ENCODE measurements around the gene PROX2. TPM values are rescaled to one million over a fixed set of nuclear protein-coding genes. Genes with fewer than 3 reads are reported as not detected.

The PROX2 gene
- total and polyA plus RNA-seq, 10 donors, result 0.06 to 0.43 (median 0.25) TPM; not detected in 6

DNA sequence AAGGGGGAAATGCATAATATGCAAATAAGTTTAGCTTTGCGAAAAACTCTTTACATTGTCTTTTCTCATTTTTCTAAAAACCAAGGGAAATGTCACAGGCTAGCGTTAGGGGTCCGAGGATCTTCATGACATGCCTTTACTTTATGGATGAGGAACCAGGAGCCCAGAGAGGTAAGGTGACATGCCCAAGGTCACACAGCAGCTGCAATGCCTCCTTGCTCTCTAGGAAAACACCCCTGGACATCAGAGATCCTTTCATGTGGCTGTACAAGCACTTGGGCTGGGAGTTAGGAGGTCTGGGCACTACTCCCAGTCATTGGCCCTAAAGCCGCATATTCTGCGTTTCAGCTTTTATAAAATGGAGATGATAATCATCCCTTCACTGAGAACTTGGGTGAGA is 741 bp downstream of the PROX2 start:
- no peak for DNase-seq
- Histone ChIP-seq H3K36me3 (no peaks in the 10 kb centered on the region), H3K27me3 (replicated peaks in 1 of 7) (no peaks in the 10 kb centered on the region), H3K27ac (no peak overlapping the region), H3K9me3 (no peaks in the 10 kb centered on the region), H3K4me3 (no peak overlapping the region), H3K4me1 (peaks cover 0 to 18% (median 15%) of the 10 kb centered on the region in 6 donors)
- intact Hi-C loops (cut with DNase I; ENCODE audit: low total_unique reads), result no loop called here
- 93 to 95% (median 95%) methylated on average over 5 of the region's 5 CpGs for WGBS, 5 donors
- TF ChIP-seq, protein P1, sequence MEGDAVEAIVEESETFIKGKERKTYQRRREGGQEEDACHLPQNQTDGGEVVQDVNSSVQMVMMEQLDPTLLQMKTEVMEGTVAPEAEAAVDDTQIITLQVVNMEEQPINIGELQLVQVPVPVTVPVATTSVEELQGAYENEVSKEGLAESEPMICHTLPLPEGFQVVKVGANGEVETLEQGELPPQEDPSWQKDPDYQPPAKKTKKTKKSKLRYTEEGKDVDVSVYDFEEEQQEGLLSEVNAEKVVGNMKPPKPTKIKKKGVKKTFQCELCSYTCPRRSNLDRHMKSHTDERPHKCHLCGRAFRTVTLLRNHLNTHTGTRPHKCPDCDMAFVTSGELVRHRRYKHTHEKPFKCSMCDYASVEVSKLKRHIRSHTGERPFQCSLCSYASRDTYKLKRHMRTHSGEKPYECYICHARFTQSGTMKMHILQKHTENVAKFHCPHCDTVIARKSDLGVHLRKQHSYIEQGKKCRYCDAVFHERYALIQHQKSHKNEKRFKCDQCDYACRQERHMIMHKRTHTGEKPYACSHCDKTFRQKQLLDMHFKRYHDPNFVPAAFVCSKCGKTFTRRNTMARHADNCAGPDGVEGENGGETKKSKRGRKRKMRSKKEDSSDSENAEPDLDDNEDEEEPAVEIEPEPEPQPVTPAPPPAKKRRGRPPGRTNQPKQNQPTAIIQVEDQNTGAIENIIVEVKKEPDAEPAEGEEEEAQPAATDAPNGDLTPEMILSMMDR (IDR thresholded peaks at IDR 0.05 in 8 of 11, conservative IDR thresholded peaks at IDR 0.05 in 3 of 11), result no peak
- TF ChIP-seq POLR2AphosphoS5 (IDR thresholded peaks at IDR 0.05), result no peak
- TF ChIP-seq POLR2A (IDR thresholded peaks at IDR 0.05), result no peak

DNA sequence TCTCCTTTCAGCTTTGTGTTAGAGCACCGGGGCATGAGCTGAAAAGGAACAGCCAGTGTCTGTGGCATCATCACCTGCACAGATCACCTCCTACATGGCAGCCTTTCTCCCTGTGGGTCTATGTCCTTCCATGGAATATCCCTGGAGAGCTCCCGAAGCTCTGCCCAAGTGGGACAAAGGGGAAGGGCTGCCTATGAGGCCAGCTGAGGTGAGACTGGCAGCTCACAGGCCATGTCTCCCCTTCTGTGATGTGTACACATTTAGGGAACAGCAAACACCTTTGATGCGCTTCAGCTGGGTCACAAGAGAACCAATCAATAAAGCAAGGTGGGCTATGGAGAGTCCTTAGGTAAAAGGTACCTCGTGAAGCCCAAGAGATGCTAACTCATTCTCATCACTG is 4.1 kb downstream of the PROX2 start:
- TF ChIP-seq POLR2A (IDR thresholded peaks at IDR 0.05) (no peak), POLR2AphosphoS5 (IDR thresholded peaks at IDR 0.05) (no peak)
- TF ChIP-seq, protein P1 (IDR thresholded peaks at IDR 0.05 in 8 of 11, conservative IDR thresholded peaks at IDR 0.05 in 3 of 11), result no peak
- WGBS, 5 donors, result 90 to 98% (median 94%) methylated on average over 4 of the region's 4 CpGs
- no peak overlapping the region for H3K27ac ChIP-seq

DNA sequence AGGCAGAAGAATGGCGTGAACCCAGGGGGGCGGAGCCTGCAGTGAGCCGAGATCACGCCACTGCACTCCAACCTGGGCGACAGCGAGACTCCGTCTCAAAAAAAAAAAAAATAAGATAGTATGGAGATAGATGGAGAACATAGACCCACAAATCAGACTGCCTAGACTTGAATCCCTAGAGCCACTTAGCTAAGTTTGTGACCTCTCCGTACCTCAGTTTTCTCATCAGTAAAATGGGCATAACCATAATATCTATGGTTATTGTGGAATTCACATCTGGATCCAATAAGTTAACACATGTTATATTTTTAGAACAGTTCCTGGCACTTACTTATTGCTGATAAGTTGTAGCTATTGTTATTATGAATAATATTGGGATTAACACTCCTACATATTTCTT is 7.2 kb downstream of the PROX2 start:
- Histone ChIP-seq H3K4me1 (peaks cover 0 to 19% (median 2%) of the 10 kb centered on the region in 6 donors), H3K27me3 (replicated peaks in 1 of 7) (no peaks in the 10 kb centered on the region), H3K4me3 (no peak overlapping the region), H3K27ac (no peak overlapping the region), H3K36me3 (no peaks in the 10 kb centered on the region), H3K9me3 (no peaks in the 10 kb centered on the region)
- TF ChIP-seq, protein P1 (IDR thresholded peaks at IDR 0.05 in 8 of 11, conservative IDR thresholded peaks at IDR 0.05 in 3 of 11), result no peak
- TF ChIP-seq POLR2AphosphoS5 (IDR thresholded peaks at IDR 0.05) (no peak), POLR2A (IDR thresholded peaks at IDR 0.05) (no peak)
- 91 to 95% (median 95%) methylated on average over 8 of the region's 8 CpGs for WGBS, 5 donors
- intact Hi-C loops (cut with DNase I; ENCODE audit: low total_unique reads), result loop anchor here (10.0 kb wide), 1 partner anchor 216 kb away; no protein-coding TSS in a partner anchor
- DNase-seq, result no peak

More for the DNA sequence above, 4.1 kb downstream of the PROX2 start:
- intact Hi-C loops (cut with DNase I; ENCODE audit: low total_unique reads), result no loop called here
- Histone ChIP-seq H3K4me1 (peaks cover 0 to 35% (median 17%) of the 10 kb centered on the region in 6 donors), H3K4me3 (no peak overlapping the region), H3K36me3 (no peaks in the 10 kb centered on the region), H3K27me3 (replicated peaks in 1 of 7) (no peaks in the 10 kb centered on the region), H3K9me3 (no peaks in the 10 kb centered on the region)
- no peak for DNase-seq

DNA sequence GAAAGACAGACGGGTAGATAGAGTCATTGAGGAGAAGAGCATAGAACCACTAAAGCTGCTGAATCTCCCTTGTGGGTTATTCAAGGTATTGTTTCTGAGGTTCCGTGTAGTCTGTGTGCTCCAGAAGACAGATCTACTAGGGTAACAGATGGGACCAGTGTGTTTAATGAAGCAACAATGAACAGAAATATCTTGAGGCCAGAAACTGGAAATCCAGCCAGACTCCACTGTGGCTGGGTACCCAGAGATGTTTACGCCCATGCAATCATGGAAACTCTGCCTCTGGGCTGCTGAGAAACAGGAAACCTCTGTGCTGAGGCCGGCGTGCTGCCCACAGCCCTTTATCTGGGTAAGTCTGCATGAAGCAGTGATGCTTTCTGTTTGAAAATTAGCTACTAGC is 8.3 kb downstream of the PROX2 start:
- Histone ChIP-seq H3K27ac (peak overlapping the region in 3 of 8 donors; percentile 29 to 66 (median 45)), H3K9me3 (no peaks in the 10 kb centered on the region), H3K36me3 (no peaks in the 10 kb centered on the region), H3K27me3 (replicated peaks in 1 of 7) (no peaks in the 10 kb centered on the region), H3K4me3 (no peak overlapping the region), H3K4me1 (peaks cover 0 to 29% (median 9%) of the 10 kb centered on the region in 6 donors)
- intact Hi-C loops (cut with DNase I; ENCODE audit: low total_unique reads), result loop anchor here (10.0 kb wide), 1 partner anchor 217 kb away; no protein-coding TSS in a partner anchor
- 29 to 37% (median 30%) methylated on average over 5 of the region's 5 CpGs for WGBS, 5 donors
- TF ChIP-seq POLR2A (IDR thresholded peaks at IDR 0.05) (no peak), POLR2AphosphoS5 (IDR thresholded peaks at IDR 0.05) (no peak)
- TF ChIP-seq, protein P1 (IDR thresholded peaks at IDR 0.05 in 8 of 11, conservative IDR thresholded peaks at IDR 0.05 in 3 of 11), result no peak
- DNase-seq, result no peak

Measured in spleen (tissue), 11 donors.